Femur (tissue), 1 donor: ENCODE results near the gene SLC22A12.
"Not testable (repeated sequence)": the region's sequence is repeated elsewhere in the genome, so short reads cannot be mapped to it uniquely, and the experiment has no call there.

Experiments
- DNase-seq: peaks from one replicate; pipeline ENCODE4 v3.0.0-alpha.2; 2017

The SLC22A12 gene

DNA sequence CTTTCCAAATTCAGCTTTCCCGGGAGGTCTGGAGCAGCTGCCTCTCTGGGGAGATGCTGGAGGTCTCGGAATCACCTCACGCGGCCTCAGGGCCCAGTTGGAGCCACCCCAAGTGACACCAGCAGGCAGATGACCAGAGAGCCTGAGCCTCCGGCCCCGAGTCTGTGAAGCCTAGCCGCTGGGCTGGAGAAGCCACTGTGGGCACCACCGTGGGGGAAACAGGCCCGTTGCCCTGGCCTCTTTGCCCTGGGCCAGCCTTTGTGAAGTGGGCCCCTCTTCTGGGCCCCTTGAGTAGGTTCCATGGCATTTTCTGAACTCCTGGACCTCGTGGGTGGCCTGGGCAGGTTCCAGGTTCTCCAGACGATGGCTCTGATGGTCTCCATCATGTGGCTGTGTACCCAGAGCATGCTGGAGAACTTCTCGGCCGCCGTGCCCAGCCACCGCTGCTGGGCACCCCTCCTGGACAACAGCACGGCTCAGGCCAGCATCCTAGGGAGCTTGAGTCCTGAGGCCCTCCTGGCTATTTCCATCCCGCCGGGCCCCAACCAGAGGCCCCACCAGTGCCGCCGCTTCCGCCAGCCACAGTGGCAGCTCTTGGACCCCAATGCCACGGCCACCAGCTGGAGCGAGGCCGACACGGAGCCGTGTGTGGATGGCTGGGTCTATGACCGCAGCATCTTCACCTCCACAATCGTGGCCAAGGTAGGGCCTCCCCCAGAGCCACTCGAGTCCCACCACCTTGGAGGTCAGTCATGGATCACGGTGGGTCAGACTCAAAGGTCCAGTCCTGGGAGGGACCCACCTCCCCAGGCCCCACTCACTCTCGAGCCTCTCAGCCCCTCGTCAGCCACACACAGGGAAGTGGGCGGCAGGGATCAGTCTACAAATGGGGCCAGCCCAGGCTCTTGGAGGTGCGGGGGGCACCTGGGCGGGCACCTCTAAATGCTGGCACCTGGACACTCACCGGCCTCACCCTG, 525 bp downstream of the SLC22A12 start:
- no peak for DNase-seq

DNA sequence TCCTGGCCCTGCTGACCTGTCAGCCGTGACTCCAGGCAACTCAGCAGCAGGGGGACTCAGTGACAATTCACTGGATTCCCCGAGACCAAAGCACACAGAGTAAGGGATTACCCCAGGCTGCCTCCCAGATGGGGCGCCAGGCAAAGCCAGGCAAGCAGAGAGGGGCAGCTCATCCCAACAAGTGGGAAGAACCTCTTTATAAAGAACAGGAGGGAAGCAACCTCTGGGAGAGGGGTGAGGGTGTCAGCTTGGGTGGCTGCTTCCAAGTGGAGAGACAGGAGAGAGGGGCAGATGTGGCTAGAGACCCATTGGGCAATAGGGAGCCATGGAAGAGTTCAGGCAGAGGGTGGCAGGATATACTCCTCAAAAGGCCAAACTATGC, 1.2 kb downstream of the SLC22A12 start:
- DNase-seq, result no peak

DNA sequence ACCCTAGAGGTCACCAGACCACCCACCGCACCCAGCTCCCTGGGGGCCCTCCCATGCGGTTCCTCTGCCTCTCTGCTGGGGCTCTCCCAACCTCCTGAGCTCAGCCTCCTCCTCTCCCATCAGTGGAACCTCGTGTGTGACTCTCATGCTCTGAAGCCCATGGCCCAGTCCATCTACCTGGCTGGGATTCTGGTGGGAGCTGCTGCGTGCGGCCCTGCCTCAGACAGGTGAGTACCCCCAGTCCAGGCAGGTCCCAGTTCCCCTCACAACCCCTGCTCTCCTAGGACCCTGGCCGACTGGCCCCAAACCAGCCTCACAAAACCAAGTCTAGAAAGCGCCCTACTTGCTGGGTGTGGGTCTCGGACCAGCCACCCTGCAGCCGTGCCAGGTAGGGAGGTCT, 1.6 kb downstream of the SLC22A12 start:
- no peak for DNase-seq

DNA sequence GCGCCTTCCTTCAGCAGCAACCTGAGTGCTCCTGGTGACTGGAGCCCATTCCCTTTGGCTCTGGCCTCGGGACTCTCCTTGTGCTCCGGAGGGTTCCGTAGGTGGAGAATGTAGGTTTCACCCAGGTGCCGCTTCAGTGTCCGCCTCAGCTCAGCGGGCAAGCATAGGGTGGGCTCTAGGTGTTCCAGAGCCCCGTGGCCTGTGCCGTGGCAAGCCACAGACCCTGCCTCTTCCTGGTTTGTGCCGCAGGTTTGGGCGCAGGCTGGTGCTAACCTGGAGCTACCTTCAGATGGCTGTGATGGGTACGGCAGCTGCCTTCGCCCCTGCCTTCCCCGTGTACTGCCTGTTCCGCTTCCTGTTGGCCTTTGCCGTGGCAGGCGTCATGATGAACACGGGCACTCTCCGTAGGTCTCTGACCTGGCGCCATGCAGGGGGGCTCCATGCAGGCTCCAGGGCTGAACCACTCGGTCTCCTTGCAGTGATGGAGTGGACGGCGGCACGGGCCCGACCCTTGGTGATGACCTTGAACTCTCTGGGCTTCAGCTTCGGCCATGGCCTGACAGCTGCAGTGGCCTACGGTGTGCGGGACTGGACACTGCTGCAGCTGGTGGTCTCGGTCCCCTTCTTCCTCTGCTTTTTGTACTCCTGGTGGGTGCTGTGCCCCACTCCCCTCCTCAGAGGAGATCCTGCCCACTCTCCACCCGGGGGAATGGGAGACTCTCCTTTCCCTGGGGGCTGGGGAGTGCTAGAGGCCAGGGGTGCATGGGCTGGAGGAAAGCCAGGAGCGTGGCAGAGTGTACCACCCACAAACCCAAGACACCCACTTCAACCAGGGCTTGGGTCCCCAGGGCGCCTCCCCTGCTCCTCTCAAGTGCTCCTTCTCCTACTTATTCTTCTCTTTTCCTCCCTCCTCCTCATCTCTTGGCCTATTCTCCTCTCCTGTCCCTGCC, 2.4 kb downstream of the SLC22A12 start:
- no peak for DNase-seq

DNA sequence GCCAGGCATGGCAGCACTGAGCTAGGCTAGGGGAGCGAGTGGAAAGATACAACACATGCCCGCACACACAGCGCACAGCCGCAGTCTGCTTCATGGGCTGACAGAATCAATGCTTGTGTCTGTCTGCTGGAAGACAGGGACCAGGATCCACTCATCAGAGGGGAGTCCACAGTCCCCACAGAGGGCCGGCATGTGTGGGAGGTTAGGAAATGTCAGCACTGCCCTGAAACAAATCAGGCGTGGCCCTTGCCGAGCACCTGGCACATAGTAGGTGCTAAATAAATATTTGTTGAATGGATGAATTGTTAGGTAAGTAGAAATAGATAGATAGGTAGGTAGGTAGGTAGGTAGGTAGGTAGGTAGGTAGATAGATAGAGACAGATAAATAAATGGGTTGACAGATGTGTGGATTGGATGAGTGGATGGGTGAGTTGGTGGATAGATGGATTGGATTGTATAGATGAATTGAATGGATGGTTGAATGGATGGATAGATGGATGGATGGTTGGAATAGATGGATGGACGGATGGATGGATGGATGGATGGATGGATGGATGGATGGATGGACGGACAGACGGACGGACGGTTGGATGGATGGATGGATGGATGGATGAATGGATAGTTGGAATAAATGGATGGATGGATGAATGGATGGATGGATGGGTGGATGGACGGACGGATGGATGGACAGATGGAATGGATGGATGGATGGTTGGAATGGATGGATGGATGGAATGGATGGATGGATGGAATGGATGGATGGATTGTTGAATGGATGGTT, 3.3 kb downstream of the SLC22A12 start:
- no peak for DNase-seq

DNA sequence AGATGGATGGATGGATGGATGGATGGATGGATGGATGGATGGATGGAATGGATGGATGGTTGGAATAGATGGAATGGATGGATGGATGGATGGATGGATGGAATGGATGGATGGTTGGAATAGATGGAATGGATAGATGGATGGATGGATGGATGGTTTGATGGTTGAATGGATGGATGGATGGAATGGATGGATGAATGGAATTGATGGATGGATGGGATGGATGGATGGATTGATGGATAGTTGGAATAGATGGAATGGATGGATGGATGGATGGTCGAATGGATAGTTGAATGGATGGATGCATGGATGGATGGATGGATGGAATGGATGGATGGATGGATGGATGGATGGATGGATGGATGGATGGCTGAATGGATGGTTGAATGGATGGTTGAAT, 4.9 kb downstream of the SLC22A12 start:
- not testable (repeated sequence) for DNase-seq

DNA sequence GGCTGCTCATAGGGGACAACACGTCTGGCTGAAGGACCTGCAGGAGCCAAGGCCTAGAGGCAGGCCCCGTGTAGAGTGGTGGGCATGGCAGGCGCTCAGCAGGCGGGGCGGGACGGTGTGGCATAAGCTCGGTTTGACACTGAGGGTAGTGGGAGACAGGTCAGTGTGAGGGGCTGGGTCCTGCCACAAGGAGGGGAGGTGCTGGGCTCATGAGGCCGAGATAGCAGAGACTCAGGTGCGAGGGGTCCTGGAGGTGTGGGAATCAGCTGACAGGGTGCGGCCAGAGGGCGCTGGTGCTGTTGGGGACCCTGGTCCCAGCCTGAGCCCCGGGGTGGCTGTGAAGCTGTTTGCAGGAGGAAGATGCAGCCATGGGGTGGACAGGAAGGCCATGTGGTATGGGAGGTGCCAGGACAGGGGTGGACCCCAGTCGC, 6.7 kb downstream of the SLC22A12 start:
- no peak for DNase-seq

DNA sequence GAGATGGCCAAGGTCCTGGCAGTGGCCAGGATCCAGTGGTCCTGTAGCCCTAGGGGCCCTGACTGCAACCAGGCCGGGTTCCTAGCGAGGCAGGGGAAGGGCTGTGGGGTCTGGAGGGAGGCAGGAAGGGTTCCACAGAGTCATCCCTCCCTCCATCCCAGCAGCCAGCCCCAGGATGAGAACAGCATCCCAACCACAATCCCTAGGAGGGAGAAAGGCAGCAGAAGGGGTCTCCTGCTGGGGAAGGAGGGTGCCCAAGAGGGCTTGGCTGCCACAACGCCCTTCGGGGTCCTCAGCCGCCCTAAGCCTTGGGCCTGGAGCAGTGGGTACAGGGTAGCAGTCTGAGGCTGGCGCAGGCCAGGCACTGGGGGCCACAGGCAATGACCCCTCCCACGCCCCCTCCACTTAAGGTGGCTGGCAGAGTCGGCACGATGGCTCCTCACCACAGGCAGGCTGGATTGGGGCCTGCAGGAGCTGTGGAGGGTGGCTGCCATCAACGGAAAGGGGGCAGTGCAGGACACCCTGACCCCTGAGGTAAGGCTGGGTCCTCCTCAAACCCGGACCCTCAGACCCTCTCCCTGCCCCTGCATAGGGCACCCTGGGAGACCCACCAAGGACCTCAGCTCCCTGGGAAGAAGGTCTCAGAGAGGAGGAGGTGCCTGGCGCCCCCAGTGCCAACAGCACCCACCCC, 7.2 kb downstream of the SLC22A12 start:
- DNase-seq, result no peak

DNA sequence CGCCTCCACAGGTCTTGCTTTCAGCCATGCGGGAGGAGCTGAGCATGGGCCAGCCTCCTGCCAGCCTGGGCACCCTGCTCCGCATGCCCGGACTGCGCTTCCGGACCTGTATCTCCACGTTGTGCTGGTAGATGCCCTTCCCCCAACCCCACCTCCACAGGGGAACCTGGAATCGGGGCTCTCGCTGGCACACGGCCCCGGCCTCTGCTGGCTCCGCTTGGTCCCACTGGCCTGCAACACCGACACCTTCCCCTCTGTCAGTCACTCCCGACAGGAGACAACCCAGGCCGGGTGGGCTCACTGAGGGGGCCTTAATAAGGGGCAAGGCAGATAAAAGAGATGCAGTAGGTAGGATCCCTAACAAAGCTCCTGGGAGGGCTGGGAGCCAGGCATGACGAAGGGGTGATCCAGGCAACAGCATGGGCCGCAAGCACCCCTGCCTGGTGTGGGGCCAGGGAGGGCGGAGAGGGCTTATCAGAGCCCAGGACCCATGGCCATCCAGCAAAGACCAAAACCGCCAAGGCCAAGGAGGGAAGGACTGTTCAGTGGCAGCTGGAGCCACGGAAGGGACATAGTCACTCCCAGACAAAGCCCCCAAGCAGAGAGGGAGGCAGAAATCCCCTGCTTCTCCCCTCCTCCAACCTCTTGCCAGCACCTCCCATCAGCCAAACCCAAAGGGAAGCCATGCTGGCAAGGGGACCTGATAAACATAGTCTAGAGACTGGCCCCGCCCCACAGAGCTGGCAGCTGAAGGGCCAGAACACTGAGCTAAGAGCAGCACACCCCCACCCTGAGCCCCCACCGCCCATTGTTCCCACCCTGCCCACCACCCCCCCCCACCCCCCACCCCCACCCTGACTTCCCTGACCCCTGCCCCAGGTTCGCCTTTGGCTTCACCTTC, 8.0 kb downstream of the SLC22A12 start:
- DNase-seq, result no peak

DNA sequence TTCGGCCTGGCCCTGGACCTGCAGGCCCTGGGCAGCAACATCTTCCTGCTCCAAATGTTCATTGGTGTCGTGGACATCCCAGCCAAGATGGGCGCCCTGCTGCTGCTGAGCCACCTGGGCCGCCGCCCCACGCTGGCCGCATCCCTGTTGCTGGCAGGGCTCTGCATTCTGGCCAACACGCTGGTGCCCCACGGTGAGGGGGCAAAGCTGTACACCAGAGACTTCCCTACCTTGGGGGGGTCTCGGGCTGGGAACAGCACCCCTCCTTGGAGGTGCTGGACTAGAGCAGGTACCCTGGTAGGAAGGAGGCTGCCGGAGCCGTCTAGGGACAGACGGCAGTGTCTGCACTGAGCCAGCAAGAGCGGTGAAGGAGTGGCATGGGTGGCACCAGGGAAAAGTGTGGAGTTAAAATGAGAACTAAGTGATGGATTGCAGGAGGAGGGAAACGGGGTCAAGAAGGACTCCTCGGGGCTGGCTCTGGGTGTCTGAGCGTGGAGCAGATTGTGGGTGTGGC, 8.7 kb downstream of the SLC22A12 start:
- DNase-seq, result no peak

DNA sequence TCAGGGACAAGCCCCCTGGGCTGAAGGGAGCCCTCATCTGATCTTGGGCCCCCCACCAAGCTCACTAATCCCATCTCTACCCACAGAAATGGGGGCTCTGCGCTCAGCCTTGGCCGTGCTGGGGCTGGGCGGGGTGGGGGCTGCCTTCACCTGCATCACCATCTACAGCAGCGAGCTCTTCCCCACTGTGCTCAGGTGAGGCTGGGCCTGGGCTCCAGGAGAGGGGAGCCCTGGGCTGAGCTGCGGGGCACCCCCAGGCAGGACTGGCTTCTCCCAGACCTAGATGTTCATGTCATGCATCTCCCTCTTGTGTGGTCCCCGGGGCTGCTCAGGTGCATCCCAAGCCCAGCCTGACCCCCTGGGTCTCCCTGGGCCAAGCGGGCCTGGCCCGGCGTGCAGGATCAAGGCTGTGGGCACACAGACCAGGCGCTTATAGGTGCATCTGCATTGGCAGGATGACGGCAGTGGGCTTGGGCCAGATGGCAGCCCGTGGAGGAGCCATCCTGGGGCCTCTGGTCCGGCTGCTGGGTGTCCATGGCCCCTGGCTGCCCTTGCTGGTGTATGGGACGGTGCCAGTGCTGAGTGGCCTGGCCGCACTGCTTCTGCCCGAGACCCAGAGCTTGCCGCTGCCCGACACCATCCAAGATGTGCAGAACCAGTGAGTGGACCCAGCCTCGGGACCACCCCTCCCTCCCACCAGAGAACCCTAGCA, 9.4 kb downstream of the SLC22A12 start:
- DNase-seq, result no peak

DNA sequence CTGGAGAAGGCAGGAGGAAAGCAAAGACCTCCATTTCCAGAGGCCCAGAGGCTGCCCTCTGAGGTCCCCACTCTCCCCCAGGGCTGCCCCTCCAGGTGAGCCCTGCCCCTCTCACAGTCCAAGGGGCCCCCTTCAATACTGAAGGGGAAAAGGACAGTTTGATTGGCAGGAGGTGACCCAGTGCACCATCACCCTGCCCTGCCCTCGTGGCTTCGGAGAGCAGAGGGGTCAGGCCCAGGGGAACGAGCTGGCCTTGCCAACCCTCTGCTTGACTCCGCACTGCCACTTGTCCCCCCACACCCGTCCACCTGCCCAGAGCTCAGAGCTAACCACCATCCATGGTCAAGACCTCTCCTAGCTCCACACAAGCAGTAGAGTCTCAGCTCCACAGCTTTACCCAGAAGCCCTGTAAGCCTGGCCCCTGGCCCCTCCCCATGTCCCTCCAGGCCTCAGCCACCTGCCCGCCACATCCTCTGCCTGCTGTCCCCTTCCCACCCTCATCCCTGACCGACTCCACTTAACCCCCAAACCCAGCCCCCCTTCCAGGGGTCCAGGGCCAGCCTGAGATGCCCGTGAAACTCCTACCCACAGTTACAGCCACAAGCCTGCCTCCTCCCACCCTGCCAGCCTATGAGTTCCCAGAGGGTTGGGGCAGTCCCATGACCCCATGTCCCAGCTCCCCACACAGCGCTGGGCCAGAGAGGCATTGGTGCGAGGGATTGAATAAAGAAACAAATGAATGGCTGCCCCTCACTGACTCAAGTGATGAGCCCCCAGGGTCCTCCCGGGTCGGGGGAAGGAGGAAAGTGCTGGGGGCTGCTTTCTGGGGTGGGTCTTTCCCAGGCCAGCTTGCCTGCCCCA, 10.8 kb downstream of the SLC22A12 start:
- no peak for DNase-seq

DNA sequence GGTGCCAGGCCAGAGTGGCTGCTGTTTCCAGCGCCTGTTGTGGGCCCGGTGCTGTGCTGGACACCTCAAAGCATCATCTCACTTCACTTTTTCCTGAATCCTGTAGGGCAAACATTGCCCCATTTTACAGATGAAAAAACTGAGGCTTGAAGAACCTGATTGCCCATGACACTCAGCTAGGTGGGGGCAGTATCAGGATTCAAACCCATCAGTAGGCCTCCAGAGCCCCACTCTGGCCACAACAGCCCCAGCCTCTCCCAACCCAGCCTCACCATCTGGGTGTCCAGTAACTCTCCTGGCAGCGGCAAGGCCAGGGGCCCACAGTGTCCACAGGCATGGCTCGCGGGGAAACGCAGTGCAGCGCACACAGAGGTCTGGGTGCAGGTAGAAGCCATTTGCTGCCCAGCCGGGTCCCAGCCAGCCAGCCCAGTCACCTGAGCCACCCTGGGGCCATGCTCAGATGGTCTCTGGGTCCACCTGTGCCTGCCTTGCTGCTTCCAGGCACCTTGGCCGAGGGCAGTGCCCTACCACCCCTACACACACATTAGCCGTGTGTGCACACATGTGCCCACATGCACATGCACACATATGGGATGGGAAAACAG, 11.5 kb downstream of the SLC22A12 start:
- no peak for DNase-seq

DNA sequence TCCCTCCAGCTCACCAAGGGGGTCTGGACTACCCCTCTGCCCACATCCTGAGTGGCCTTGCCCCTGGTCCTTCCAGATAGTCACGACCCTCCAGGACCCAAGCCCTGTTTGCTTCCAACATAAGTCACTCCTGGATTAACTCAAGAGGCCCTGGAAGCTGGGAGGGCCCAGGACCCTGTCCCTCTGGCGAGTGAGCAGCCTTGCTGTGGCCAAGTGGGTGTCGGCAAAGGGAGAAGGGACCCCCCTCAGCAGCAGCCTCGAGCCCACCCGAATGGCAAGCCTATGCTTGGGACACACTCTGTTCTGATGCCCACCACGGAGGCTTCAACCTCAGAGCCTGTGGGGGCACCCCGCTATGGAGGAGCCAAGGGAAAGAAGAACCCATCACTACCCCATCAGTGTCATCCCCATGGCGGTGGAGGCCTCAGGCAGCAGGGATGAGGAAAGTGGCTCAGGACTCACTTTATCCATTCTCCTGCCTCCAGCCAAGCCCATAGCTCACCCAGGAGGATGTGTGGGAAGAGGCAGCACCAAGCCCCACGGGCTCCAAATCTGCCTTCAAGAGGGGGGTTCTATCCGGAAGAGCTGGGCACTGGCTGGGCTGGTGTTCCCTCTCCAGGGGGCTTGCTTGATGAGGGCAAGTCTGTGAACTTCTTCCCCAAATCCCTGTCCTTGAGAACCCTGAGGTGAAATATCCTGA, 12.5 kb downstream of the SLC22A12 start:
- DNase-seq, result no peak

DNA sequence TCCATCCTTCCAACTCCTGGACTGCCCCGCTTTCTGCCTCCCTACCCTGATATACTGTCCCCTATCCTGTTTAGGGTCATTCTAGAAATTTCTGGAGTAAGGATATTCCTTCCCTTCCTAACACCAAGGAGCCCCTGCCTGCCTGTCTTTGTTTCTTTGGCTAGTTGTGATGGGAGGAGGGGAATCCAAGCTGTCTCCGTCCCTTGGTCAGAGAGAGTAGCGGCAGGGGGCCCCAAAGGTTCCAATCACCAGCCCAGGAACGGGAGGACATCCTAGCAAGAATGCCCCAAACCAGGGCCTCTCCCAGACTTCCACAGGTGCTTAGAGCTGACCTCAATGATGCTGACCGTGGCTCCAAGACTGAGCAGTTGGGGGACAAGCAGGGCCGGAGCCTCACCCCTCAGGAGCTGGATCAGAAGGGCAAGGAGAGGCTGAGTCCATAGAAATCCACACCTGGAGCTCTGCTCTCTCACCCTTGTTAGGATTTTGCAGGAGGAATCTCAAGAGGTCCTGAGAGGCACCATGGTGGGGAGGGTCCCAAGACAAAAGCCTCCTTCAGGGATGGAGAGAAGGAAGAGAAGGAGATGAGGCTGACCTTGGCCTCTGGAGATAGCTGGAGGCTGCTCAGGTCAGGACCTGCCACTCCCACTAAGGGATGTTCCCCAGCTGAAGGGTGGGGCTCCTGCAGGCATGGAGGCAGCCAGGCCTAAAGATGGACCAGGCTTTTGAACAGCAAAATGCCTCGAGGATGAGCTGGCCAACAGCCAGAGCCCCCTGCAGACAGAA, 13.6 kb downstream of the SLC22A12 start:
- DNase-seq, result no peak

DNA sequence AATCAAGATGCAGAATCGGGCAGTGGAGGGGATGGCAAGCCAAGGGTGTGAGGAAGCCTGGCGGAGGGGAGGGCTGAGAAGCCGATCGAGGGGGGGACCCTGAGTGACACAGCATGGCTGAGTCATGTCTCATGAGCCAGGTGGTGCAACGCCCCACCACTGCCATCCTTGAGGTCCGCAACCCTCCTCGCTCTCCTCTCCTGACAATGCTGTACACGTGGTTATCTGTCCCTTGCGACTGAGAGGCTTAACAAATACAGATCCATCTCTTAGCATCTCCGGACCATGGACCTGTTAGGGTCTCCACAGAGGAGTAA, 14.2 kb downstream of the SLC22A12 start:
- no peak for DNase-seq
